OCI-LY7 (cell line): Measurements from ENCODE around the gene PAWR.

ENCODE experiments used
- EZH2phosphoT487 ChIP-seq: fragments of 200-600 bp; sonication (generic); IDR thresholded peaks from 2 replicates; pipeline ENCODE4 v1.6.1; 2018; ENCODE audit warnings: low read depth, borderline replicate concordance, mild to moderate bottlenecking, mixed run types, antibody characterized with exemption, low read length, moderate library complexity, mixed read lengths
- TF ChIP-seq, protein P1 (sequence below): fragments of 200-600 bp; sonication (generic); conservative IDR thresholded peaks from 2 replicates; pipeline ENCODE4 v1.5.1; 2014; ENCODE audit warnings: mild to moderate bottlenecking, antibody characterized with exemption, low read length, moderate library complexity, mixed read lengths

- TF ChIP-seq, protein P1, sequence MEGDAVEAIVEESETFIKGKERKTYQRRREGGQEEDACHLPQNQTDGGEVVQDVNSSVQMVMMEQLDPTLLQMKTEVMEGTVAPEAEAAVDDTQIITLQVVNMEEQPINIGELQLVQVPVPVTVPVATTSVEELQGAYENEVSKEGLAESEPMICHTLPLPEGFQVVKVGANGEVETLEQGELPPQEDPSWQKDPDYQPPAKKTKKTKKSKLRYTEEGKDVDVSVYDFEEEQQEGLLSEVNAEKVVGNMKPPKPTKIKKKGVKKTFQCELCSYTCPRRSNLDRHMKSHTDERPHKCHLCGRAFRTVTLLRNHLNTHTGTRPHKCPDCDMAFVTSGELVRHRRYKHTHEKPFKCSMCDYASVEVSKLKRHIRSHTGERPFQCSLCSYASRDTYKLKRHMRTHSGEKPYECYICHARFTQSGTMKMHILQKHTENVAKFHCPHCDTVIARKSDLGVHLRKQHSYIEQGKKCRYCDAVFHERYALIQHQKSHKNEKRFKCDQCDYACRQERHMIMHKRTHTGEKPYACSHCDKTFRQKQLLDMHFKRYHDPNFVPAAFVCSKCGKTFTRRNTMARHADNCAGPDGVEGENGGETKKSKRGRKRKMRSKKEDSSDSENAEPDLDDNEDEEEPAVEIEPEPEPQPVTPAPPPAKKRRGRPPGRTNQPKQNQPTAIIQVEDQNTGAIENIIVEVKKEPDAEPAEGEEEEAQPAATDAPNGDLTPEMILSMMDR, result no peak
- no peak for TF ChIP-seq EZH2phosphoT487
Observed at GRCh38 chr12:79677672-79678071, 13.1 kb downstream of the PAWR start.
